GM13977 (cell line): ENCODE data around the gene MMP13.

Experiments
- DNase-seq: peaks from one replicate; pipeline ENCODE4 v3.0.0; 2012; ENCODE audit warnings: low spot score
- in situ Hi-C: fragments of 300-500 bp; cut with MboI; formaldehyde crosslinking; loops from one replicate; pipeline ENCODE4 v1.12.0; 2022; ENCODE audit warnings: low sequenced_read_pairs, low pct_unique_long_range_greater_than_20kb, mixed read lengths, inconsistent platforms; ENCODE audit not compliant: unreplicated experiment
- TF ChIP-seq, protein P1 (sequence below): IDR thresholded peaks from 2 replicates; pipeline ENCODE4 v1.5.1; 2012; ENCODE audit warnings: mild to moderate bottlenecking, control low read depth; ENCODE audit not compliant: insufficient read depth; ENCODE audit errors: extremely low read depth, missing control alignments

MMP13 gene

DNA sequence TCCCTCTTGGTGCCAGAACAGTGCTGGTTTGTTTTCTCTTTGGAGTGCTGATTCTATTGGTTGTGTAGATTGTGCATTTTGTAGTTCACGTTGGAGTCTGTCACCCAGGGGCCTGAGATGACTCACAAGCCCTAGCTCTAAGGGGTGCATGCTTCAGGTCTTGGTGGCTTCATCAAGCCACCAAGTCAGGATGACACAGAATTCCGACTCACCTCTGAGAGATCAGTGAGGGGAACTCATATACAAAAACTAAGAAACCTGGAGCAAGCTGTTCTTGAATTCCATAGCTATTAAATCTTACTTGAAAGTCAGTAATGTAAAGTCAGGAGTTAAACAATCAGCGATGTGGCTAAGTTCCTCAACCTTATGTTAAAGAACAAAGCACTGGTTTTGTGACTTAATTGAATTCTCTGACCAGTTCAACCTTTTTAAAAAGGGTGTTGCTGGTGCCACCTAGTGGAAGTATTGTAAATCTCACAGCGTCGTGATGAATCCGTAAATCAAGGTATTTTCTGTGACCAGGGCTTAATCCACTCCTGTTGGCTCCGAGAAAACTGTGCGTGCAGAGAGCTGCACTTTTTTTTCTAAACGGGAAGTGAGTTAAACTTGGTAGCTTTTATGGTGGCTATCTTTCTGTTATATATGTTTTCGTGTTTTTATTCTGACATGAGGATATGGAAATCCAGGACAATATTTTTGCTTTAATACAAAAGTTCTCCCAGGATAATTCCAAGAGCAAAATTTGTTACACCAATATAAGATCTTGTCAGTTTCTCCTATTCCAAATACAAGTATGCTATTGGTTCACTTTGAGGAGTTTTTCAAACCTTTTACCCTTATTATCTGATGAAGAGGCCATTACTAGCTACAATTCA is 14.6 kb downstream of the MMP13 start:
- TF ChIP-seq, protein P1, sequence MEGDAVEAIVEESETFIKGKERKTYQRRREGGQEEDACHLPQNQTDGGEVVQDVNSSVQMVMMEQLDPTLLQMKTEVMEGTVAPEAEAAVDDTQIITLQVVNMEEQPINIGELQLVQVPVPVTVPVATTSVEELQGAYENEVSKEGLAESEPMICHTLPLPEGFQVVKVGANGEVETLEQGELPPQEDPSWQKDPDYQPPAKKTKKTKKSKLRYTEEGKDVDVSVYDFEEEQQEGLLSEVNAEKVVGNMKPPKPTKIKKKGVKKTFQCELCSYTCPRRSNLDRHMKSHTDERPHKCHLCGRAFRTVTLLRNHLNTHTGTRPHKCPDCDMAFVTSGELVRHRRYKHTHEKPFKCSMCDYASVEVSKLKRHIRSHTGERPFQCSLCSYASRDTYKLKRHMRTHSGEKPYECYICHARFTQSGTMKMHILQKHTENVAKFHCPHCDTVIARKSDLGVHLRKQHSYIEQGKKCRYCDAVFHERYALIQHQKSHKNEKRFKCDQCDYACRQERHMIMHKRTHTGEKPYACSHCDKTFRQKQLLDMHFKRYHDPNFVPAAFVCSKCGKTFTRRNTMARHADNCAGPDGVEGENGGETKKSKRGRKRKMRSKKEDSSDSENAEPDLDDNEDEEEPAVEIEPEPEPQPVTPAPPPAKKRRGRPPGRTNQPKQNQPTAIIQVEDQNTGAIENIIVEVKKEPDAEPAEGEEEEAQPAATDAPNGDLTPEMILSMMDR: peak; percentile 81
- in situ Hi-C loops: no loop called here
- peak; percentile 55 for DNase-seq

DNA sequence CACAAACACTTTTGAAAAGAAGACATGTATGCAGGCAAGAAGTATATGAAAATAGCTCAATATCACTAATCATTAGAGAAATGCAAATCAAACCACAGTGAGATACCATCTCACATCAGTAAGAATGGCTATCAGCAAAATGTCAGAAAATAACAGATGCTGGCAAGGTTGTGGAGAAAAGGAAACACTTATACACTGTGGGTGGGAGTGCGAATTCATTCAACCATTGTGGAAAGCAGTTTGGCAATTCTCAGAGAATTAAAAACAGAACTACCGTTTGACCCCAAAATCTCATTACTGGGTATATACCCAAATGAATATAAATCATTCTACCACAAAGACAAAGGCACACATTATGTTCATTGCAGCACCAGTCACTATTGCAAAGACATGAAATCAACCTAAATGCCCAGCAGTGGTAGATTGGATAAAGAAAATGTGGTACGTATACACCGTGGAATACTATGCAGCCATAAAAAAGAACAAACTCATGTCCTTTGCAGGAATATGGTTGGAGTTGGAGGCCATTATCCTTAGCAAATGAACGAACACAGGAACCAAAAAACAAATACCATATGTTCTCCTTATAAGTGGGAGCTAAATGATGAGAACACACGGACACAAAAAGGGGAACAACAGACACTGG is 18.5 kb downstream of the MMP13 start:
- in situ Hi-C loops: no loop called here
- DNase-seq: no peak
- TF ChIP-seq, protein P1: no peak

DNA sequence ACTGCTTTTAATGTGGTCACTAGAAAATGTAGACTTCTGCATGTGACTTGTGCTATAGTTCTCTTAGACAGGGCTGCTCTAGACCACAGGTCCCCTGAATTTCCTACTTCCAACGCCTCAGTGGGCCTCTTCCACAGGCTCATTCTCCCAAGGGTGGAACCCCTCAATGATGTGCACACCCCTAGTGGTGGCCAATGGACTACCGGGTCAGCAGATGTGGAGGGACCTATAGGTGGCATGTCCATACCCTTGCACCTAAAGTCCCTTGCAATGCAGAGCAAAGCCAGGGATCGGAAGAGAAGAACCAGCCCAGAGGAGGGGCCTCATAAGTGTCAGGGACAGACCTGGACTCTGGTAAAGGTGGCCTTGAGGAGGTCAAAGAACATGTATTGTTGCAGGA is 20.0 kb downstream of the MMP13 start:
- no peak for DNase-seq
- in situ Hi-C loops: no loop called here
- TF ChIP-seq, protein P1: no peak

DNA sequence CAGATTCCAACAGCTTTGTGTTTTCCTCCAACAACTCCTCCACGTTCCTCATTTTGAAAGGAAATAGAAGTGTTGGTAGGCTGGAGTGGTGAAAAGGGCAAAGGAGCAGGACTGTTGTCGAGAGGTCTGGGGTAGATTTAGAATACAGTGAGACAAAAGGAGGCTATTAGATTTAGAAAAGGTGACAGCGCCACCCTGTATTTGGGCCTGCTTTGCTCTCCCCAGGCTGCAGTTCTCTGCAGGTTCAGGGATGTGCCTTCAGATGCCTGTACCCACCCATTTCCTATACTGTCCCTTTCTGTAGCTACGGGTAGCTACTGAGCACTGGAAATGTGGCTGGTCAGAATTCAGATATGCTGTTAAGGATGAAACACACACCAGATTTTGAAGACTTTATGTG is 20.8 kb downstream of the MMP13 start:
- in situ Hi-C loops: no loop called here
- TF ChIP-seq, protein P1: no peak

DNA sequence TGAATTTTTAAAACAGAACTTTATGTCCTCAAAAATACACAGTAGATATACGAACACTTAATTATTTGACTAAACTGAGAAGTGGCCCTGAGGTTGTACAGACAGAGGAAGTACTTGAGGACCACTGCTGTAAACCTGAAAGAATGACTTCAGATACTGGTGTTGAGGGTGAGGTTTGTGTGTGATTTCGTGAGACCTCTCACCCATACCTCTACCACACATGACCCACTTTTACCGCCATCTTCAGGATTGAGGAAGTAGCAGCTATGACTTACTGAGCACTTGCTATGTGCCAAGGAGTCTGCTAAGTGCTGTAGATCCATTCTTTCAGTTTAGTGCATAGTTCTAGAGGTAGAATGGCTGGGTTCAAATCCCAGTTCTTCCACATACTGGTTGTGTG is 21.9 kb downstream of the MMP13 start:
- TF ChIP-seq, protein P1: no peak
- DNase-seq: peak; percentile 20
- in situ Hi-C loops: no loop called here

More for the DNA sequence above, 20.8 kb downstream of the MMP13 start:
- DNase-seq: no peak

DNA sequence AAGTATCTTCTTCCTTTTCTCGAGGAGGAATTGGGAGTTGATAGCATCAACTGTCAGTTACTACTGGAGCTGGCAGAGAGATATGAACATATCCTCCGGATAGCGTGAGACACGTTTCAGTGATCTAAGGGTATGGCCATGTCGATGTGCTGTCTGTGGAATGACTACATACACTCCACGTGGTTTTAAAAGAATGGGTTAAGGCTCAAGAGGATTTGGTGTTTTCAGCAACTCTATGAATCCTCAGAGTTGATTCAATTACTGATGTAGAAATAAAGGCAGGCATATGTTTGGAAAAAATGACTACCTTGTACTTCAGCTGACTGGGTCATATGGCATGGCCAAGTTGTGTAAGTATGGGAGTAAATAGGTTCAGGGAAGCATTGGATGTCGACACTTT is 22.9 kb downstream of the MMP13 start:
- in situ Hi-C loops: no loop called here

More for the DNA sequence above, 22.9 kb downstream of the MMP13 start:
- no peak for DNase-seq
- TF ChIP-seq, protein P1: no peak
